HG03045 (cell line): ENCODE data around the gene SPATC1L.

Source experiments
- ATAC-seq: cut with Tn5 transposase; IDR thresholded peaks from one replicate; pipeline ENCODE4 v1.9.1; 2021; ENCODE audit warnings: mild to moderate bottlenecking, moderate library complexity; ENCODE audit not compliant: unreplicated experiment

SPATC1L gene

GRCh38 chr21:46122758-46123683 lies 61.2 kb downstream of the SPATC1L start:
- no peak for ATAC-seq

GRCh38 chr21:46122237-46122671 lies 62.0 kb downstream of the SPATC1L start:
- no peak for ATAC-seq

- ATAC-seq: no peak
These were observed 62.7 kb downstream of the SPATC1L start for GRCh38 chr21:46121286-46122221.

GRCh38 chr21:46120301-46121285 lies 63.7 kb downstream of the SPATC1L start:
- ATAC-seq: no peak

- no peak for ATAC-seq
These were observed 64.5 kb downstream of the SPATC1L start for GRCh38 chr21:46119637-46120271.

- no peak for ATAC-seq
These were observed 65.1 kb downstream of the SPATC1L start for GRCh38 chr21:46119144-46119636.

GRCh38 chr21:46118316-46119143 lies 65.7 kb downstream of the SPATC1L start:
- no peak for ATAC-seq

- no peak for ATAC-seq
These were observed 66.5 kb downstream of the SPATC1L start for GRCh38 chr21:46117586-46118315.

- no peak for ATAC-seq
These were observed 67.3 kb downstream of the SPATC1L start for GRCh38 chr21:46116776-46117585.

- ATAC-seq: no peak
These were observed 68.0 kb downstream of the SPATC1L start for GRCh38 chr21:46116189-46116775.

GRCh38 chr21:46115441-46116188 lies 68.6 kb downstream of the SPATC1L start:
- ATAC-seq: no peak

GRCh38 chr21:46114963-46115362 lies 69.3 kb downstream of the SPATC1L start:
- no peak for ATAC-seq

GRCh38 chr21:46113497-46114176 lies 70.6 kb downstream of the SPATC1L start:
- ATAC-seq: no peak

- ATAC-seq: no peak
These were observed 71.5 kb downstream of the SPATC1L start for GRCh38 chr21:46112725-46113215.
